Epithelial cell of proximal tubule (primary cell): ENCODE measurements around the gene ERN2. TPM values are rescaled to one million over a fixed set of nuclear protein-coding genes. Genes with fewer than 3 reads are reported as not detected.

Experiments
- DNase-seq: peaks from one replicate; pipeline ENCODE4 v3.0.0-alpha.2; 2011; ENCODE audit warnings: low read depth
- H3K4me3 ChIP-seq: 2 replicates; pipeline ENCODE4 v1.5.1; 2011; ENCODE audit warnings: low read depth, mild to moderate bottlenecking, low read length
- CTCF ChIP-seq: conservative IDR thresholded peaks from 2 replicates; pipeline ENCODE4 v1.5.1; 2012; ENCODE audit warnings: low read depth, mild to moderate bottlenecking, low read length
- total RNA-seq: library from RNA; depleted of rRNA; stranded (reverse); fragments of >200 nt; gene quantifications from 2 replicates; pipeline ENCODE4 v1.2.3, GENCODE V29; 2015

Gene ERN2
- total RNA-seq, 1 donor from 2014 or later = 0.35 TPM

GRCh38 chr16:23663918-23664317, 49.1 kb downstream of the ERN2 start:
- no peak for DNase-seq
- H3K4me3 ChIP-seq = no peak overlapping the region
- TF ChIP-seq CTCF = no peak

GRCh38 chr16:23651943-23652468, 61.0 kb downstream of the ERN2 start:
- DNase-seq = no peak
- no peak overlapping the region for H3K4me3 ChIP-seq
- TF ChIP-seq CTCF = no peak

- no peak overlapping the region for H3K4me3 ChIP-seq
- no peak for TF ChIP-seq CTCF
- no peak for DNase-seq
Measured at GRCh38 chr16:23650674-23651416, 62.2 kb downstream of the ERN2 start.

- TF ChIP-seq CTCF = no peak
- peak overlapping the region; percentile 100 for H3K4me3 ChIP-seq
- DNase-seq = no peak
Measured at GRCh38 chr16:23642246-23642774, 70.7 kb downstream of the ERN2 start.

GRCh38 chr16:23640931-23641765, 71.9 kb downstream of the ERN2 start, which contains the start of the genes DCTN5 and PALB2:
DCTN5 (plus strand) TSS chr16:23641466; CDS start chr16:23641543, 77 bp downstream.
PALB2 (minus strand) TSS chr16:23641310; CDS start chr16:23641157, 153 bp downstream.
- DNase-seq = peak; percentile 51
- TF ChIP-seq CTCF = no peak
- H3K4me3 ChIP-seq = peak within 1 kb of the TSS; percentile 100

GRCh38 chr16:23640615-23640930, 72.4 kb downstream of the ERN2 start:
- no peak for DNase-seq
- TF ChIP-seq CTCF = no peak
- peak overlapping the region; percentile 100 for H3K4me3 ChIP-seq

Other genes with a start within 250 kb of the ERN2 start
- gene GGA2, start 202.7 kb downstream of the ERN2 start, total RNA-seq = 30.8 and 39.3 TPM in 2 replicates
- gene EARS2, start 155.9 kb downstream of the ERN2 start, total RNA-seq = 39.7 and 41.6 TPM in 2 replicates
- 90.1 and 125 TPM in 2 replicates for gene UBFD1, start 155.5 kb downstream of the ERN2 start, total RNA-seq
- gene NDUFAB1, start 116.9 kb downstream of the ERN2 start, total RNA-seq = 98.7 and 137 TPM in 2 replicates
- 8.5 and 13.4 TPM in 2 replicates for gene PALB2, start 71.9 kb downstream of the ERN2 start, total RNA-seq
- gene DCTN5, start 71.8 kb downstream of the ERN2 start, total RNA-seq = 32.6 and 36.8 TPM in 2 replicates
- 92.5 and 150 TPM in 2 replicates for gene PLK1, start 34.3 kb downstream of the ERN2 start, total RNA-seq
- not detected in 2 replicates for gene CHP2, start 41.8 kb upstream of the ERN2 start, total RNA-seq
- gene PRKCB, start 122.8 kb upstream of the ERN2 start, total RNA-seq = not detected in 2 replicates